ENCODE measurements around the gene GALNT10.

The GALNT10 gene

DNA sequence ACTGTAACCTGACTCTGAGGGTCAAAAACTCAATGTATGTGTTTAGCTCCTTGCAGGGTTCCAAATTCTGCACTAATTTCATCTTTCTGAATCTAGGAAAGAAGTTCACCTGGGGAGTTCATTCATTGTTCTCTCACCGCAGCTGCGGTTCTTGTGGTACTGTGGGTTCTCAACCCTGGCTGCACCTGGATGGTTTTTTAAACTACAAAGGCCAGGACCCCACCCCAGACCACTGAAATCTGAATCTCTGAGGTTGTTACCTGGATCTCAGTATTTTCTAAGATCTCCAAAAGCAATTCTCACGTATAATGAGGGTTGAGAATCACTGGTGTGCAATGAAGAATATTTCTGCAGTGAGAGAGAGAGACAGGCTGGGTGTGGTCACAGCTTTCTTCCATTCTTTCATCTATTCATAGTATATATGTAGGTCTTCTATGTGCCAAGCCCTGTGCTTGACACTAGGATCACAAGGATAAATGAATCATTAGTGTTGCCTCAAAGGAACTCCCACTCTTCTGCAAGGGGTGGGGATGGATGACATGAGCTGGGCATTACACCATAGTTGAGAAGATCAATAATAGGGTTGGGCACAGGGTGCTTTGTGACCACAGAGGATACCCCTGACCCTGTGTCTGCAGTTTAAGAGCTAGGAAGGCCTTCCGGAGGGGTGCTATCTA, 109.8 kb downstream of the GALNT10 start:
- no peak for DNase-seq

DNA sequence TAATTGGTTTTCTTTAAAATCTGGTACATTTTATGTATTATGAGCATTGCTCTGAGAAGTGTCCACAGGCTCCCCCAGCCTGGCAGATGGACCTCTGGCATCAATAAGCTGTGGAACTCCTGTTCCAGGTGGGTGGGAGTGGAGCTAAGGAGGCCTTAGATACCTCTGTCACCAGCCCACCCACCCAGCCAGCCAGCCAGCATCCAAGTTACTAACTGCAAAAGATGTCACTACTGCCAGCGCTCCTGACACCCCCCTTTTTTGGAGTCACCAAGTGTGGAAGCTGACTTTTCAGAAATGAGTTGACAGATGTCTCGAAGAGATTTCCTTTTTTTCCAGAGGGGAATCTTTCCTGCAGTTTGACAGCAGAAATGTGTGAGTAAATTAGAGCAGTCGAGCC, 111.2 kb downstream of the GALNT10 start:
- no peak for DNase-seq

GRCh38 chr5:154302161-154302560, 111.6 kb downstream of the GALNT10 start:
- no peak for DNase-seq

- no peak for DNase-seq
Measured at GRCh38 chr5:154303133-154303532, 112.6 kb downstream of the GALNT10 start.

GRCh38 chr5:154308443-154309370, 118.2 kb downstream of the GALNT10 start:
- no peak for DNase-seq

- DNase-seq: no peak
Measured at GRCh38 chr5:154309371-154309745, 118.8 kb downstream of the GALNT10 start.

DNA sequence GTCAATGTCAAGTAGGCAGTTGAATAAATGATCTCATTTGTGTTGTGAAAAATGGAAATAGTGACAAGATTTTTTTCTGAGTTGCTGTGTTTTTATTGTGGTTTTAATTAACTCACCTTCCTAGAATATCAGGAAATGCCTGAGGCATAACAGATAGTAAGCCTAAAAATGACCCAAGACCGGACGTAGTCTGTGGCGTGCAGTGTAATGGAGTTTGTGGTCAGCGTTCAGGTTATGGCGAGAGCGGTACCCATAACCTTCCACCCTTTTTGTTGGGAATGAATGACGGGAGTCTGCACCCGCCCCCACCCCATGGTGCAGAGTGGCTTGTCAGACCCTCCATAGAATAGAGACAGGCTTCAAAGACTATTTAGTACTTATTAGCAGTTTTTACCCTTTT, 119.3 kb downstream of the GALNT10 start:
- no peak for DNase-seq

DNA sequence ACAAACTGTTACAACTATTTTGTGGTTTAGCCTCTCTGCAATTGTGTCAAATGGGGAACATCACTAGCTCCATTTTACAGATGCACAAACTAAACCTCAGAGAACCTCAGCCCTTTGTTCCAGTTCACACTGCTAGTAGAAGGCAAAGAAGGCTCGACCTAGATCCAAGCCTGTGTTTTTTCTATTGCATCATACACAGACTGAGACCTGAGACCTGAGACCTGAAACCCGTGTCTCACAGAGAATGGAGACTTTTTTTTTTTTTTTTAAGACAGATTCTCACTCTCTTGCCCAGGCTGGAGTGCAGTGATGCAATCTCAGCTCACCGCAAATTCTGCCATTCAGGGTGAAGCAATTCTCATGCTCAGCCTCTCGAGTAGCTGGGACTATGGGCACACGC, 120.8 kb downstream of the GALNT10 start:
- DNase-seq: no peak

DNA sequence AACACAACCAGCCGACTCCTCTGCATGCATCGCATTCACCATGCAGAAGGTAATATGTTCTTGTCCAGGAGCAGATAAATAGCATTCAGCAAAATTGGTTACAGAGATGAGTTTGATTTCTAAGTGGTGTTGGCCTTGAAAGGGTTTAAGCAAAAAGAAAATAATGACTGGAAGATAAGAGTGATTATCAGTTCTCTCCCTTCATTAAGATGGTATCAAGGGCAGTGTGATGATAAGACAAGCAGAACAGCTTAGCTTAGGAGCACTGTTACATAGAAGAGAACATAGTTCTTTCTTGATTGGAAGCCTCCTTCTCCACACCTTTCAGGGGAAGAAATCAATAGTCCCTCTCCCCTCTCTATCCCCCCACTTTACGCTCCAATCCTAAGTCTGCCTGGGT, 121.5 kb downstream of the GALNT10 start:
- no peak for DNase-seq

- DNase-seq: no peak
Measured at GRCh38 chr5:154312576-154312975, 122.0 kb downstream of the GALNT10 start.

- DNase-seq: no peak
Measured at GRCh38 chr5:154313360-154314017, 123.0 kb downstream of the GALNT10 start.

DNA sequence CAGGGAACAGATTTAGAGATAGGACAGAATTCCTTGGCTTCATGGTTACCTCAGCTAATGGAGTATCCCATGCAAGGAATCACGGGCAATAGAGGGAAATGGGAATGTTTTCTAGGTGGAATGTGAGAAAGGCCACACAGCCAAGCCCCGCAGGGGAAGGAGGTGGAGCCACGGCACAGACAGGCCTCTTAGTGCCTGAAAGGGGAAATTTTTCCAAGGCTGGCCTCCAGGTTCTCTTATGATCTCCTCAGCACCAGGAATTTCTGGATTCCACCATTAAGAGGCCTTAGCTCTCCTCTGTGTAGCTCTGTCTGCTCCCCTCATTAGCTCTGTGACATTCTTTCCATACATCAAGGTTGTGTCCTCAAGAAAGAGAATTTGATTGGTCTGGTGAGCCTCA, 124.7 kb downstream of the GALNT10 start:
- no peak for DNase-seq

- no peak for DNase-seq
Measured at GRCh38 chr5:154315756-154316155, 125.2 kb downstream of the GALNT10 start.

GRCh38 chr5:154316223-154316935, 125.8 kb downstream of the GALNT10 start:
- DNase-seq: no peak

- no peak for DNase-seq
Measured at GRCh38 chr5:154317916-154318315, 127.4 kb downstream of the GALNT10 start.

GRCh38 chr5:154318691-154319090, 128.2 kb downstream of the GALNT10 start:
- DNase-seq: no peak

- DNase-seq: no peak
Measured at GRCh38 chr5:154319736-154320135, 129.2 kb downstream of the GALNT10 start.

- DNase-seq: no peak
Measured at GRCh38 chr5:154320224-154321089, 129.9 kb downstream of the GALNT10 start.

DNA sequence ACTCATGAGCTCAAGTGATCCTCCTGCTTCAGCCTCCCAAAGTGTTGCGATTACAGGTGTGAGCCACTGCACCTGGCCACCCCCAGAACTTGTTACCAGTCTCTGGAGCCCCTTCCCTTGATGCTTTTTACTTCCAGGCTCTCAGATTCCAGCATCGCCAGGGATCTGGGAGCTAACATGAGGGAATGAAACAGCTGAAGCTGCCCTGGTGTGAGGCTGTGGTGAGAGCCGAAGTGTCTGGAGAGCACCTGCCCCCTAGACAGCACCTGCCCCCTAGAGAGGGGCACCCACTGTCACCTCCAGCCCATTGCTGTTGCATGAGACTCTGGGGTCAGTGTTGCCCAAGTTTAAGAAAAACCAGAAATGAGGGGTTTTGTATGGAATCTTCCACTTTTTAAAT, 131.0 kb downstream of the GALNT10 start:
- no peak for DNase-seq

- no peak for DNase-seq
Measured at GRCh38 chr5:154324033-154324432, 133.5 kb downstream of the GALNT10 start.

DNA sequence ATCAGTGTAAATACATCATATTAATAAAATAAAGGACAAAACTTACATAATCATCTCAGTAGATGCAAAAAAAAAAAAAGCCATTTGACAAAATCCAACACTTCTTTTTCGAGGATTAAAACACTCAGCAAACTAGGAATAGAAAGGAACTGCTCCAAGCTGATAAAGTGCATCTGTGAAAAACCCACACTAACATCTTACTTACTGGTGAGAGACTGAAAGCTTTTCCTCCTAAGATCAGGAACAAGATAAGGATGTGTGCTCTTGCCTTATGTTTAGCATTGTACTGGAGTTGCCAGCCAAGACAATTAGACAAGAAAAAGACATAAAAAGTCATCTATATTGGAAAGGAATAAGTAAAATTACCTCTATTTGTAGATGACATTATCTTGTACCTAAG, 135.0 kb downstream of the GALNT10 start:
- DNase-seq: no peak

GRCh38 chr5:154329062-154329461, 138.5 kb downstream of the GALNT10 start:
- no peak for DNase-seq
